ENCODE data around the gene OR10G8.
"Not testable (repeated sequence)": the region's sequence is repeated elsewhere in the genome, so short reads cannot be mapped to it uniquely, and the experiment has no call there.

The OR10G8 gene, protein sequence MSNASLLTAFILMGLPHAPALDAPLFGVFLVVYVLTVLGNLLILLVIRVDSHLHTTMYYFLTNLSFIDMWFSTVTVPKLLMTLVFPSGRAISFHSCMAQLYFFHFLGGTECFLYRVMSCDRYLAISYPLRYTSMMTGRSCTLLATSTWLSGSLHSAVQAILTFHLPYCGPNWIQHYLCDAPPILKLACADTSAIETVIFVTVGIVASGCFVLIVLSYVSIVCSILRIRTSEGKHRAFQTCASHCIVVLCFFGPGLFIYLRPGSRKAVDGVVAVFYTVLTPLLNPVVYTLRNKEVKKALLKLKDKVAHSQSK

DNA sequence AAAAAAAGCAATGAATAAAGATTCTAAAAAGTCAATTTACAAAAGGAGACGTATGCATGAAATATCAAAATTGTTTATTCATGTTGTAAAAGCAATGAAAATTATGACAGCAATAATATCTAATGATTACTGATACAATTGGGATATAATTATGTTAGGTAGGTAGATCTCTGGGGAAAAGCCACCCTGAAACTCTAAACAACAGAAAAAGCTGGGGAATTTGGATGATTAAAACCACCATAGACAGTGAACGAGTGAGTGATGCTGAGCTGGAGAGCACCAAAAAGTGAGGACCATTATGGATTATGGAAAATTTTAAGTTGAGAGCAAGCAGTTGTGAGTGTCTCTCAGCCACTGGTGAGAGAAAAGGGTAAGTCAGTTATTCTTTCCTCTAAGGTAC is at the start of gene OR10G8:
Gene OR10G8 (plus strand): TSS at position 301 of the 400 bp plus-strand sequence. CDS start 2,825 bp downstream, outside the sequence.
- no peak for DNase-seq

DNA sequence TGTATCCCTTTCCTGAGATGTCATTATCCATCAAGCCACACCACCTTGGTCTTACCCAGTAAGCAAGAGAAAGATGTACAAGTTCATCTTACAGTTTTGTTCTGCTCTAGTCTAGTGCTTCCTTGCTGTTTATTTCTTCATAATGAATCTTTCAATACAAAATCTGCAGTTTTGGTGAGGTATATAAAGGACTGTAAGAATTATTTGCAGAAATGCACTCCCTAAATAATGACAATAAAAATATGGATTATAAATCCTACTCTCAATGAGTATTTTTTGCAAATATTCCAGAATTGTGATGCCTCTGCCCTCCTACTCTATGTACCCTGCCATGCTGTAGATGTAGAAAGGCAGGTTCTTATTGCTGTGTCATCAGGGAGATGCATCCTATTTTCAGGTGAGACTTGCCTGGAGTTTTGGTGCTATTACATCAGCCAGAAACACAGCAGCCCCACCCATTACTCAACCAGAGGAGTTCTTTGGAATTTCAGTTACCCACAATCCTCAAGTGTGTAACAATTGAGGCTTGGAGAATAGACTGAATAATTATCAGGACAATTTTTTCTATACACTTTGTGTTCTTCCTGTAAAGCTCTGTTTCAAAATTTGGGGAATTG is 48.8 kb upstream of the OR10G8 start, which contains the start of gene OR10S1:
Gene OR10S1 (minus strand): TSS at position 51 of the 617 bp plus-strand sequence. CDS start 117 bp downstream, outside the sequence.
- DNase-seq, result no peak

DNA sequence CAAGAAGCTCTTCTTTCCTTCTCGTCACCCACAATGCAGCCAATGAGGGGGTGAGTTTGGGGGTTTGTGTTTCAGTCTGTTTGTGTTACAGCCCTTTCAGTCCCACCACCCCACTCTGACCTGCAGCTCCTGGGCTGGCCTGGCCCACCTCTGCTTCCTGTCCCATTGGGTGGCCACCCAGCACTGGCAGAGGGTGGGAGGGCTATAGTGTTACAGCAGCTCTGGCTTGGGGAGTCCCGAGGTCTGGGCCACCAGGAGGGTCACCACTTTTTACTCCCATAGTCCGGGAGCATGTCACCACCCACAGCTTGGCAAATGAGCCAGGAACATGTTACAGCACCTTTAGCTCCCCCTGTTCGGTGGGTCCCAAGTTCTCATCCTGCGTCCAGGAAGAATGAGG is 47.3 kb upstream of the OR10G8 start:
- DNase-seq, result no peak

DNA sequence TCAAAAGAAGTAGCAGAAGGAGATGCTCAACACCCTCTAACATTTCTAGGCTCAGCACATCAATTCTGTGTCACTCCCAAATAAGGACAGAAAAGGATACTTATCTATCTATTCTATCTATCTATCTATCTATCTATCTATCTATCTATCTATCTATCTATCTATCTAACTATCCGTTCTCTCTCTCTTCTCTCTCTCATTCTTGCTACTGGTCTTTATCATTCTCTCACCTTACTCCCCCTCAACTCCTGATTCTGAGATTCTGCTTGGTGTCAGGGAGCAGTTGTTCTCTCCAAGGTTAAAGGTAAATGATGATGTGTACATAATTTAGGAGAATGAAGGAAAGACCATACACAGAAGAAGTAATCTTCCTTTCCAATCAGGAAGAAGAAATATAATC is 31.5 kb upstream of the OR10G8 start, which contains the start of gene OR10G6:
Gene OR10G6 (minus strand): TSS at position 43 of the 400 bp plus-strand sequence. CDS start 0 bp downstream, at position 43.
- DNase-seq, result no peak

DNA sequence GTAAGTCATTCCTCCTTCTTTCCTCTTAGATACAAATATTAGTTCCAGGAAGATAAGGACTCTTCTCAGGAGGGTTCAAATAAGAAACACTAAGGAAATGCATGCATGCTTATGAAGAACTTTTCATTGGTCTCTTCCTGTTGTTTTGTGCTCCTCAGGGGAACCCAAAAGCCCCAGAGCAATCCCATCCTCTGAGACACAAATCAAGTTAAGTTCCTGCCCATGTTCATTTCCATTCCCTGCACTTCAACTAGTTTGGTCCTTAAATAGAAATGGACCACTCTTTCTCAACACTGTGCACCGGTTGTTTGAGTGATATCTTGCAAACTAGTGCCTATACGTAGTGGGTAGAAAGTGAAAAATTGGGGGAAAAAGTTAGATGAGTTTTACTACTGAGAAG is 13.9 kb upstream of the OR10G8 start, which contains the start of gene OR10G4:
Gene OR10G4 (plus strand): TSS at position 301 of the 400 bp plus-strand sequence. CDS start 2,578 bp downstream, outside the sequence.
- DNase-seq, result no peak

DNA sequence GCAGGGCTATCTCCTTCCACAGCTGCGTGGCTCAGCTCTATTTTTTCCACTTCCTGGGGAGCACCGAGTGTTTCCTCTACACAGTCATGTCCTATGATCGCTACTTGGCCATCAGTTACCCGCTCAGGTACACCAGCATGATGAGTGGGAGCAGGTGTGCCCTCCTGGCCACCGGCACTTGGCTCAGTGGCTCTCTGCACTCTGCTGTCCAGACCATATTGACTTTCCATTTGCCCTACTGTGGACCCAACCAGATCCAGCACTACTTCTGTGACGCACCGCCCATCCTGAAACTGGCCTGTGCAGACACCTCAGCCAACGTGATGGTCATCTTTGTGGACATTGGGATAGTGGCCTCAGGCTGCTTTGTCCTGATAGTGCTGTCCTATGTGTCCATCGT is 10.8 kb upstream of the OR10G8 start:
- not testable (repeated sequence) for DNase-seq

DNA sequence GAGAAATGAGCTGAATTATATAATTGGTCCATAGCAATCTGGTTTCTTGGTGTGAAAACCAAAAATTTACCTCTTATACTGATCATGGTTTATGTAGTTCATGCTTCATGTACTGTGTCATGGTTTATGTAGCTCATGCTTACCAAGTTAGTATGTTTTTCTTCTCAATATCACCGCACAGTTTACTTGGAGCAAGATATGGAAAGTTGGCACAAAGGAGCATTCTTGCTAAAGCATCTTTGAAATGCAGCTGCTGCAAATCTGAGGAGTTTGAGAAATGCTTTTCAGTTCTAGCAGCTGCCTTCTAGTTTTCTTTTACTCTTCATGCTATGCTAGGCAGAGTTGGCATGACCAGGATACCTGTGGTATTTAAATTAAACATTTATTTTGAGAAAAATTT is 10.1 kb downstream of the OR10G8 start:
- no peak for DNase-seq

DNA sequence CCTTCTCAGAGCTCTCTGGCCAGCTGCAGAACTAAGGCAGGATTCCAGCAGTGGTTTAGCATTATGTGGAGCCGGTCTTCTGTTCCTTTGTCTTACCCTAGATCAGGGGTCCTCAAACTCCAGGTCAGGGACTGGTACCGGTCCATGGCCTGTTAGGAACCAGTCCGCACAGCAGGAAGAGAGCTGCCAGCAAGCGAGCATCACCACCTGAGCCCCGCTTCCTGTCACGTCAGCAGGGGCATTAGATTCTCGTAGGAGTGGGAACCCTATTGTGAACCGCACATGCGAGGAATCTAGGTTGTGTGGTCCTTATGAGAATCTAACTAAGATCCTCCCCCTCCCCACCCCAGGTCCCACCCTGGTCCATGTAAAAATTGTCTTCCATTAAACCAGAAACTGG is 13.0 kb downstream of the OR10G8 start:
- DNase-seq, result no peak

DNA sequence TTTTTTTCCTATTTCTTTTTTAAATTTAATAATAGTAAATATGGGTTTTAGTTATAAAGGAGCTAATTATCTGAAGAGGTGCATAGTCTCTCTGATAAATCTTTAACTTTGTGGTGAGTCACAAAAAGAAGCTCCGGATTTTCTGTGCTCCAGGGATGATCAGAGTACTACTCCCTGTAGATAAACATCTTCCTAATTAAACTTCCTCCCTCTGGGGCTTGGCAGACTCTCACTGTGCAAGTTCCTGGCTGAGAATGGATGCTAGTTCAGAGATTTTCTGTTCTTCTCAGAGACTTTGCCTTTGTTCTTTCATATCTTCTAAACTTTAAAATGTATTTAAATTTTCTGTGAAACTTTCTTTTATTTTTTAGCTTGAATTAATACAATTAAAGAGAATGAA is 14.7 kb downstream of the OR10G8 start, which contains the start of gene OR10G7:
Gene OR10G7 (minus strand): TSS at position 72 of the 400 bp plus-strand sequence. CDS start 2,324 bp downstream, outside the sequence.
- DNase-seq, result no peak

DNA sequence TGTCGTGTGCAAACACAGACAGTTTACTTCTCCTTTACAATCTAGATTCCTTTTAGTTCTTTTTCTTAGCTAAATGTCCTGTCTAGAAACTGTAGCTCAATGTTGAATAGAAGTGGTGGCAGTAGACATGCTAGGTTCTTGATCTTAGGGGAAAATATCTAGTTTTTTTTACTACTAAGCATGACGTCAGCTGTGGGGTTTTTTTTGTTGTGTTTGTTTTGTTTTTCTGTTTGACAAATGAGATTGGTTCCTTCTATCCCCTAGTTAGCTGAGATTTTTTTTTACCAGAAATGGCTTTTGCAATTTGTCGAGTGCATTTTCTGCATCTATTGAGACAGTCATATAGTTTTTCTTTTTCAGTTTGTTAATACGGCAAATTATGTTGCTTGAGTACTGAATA is 16.8 kb downstream of the OR10G8 start:
- no peak for DNase-seq

DNA sequence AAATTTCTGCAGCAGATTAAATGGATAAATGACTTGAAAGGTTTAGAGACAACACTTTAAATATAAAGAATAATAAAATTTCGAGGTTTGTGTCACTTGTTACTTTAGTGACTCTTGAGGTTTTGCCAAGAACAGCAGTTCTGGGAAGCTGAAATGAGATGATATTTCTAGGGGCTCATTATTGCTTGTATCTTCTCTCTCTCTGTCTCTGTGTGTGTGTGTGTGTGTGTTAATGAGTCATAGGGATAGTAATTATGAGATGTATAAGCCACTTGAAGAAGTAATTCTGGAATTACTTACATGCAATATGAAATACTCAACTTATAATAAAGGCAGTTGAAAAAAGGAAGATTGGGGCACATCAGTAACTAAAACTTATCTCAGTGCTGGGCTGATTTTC is 24.1 kb downstream of the OR10G8 start:
- no peak for DNase-seq

DNA sequence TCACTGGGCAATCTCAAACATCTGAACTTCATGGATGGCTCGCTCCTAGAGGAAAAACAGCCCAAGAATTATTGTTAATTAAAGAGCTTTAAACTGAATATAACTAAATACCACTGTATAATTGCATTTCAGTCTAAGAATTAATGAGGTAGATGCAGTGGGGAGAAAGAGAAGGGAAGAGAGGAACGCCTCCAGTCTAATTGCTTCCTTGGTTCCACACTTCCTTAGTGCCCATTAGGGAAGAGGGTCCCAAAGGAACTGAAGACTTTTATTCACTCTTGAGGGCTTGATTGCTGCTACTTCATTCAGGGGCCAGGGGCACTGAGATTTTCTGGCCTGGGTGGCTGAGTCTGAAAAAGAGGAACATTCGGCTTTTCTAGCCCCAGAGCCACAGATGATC is 26.4 kb downstream of the OR10G8 start:
- no peak for DNase-seq

DNA sequence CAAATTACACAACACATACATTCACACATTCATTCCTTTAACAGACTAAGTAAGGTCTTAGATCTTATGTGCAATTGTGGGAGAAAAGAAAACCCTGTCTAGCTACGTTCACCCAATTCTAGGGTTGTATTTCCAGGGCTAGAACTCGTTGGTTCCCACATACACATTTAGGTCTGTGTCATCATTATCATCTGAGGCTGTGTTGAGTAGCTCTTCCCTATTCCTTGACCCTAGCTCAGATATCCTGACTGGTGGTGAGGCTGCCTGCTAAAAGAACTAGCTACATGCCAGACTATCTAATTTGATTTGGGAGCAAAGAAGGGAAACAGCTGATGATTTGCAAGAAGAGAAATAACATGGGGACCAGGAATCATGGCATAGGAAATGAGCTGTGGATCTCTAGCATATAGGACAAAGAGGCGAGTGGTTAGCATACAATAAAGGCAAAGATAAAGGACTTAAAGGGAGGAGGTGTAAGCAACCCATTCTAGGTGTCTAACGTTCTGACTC is 42.1 kb downstream of the OR10G8 start:
- no peak for DNase-seq

DNA sequence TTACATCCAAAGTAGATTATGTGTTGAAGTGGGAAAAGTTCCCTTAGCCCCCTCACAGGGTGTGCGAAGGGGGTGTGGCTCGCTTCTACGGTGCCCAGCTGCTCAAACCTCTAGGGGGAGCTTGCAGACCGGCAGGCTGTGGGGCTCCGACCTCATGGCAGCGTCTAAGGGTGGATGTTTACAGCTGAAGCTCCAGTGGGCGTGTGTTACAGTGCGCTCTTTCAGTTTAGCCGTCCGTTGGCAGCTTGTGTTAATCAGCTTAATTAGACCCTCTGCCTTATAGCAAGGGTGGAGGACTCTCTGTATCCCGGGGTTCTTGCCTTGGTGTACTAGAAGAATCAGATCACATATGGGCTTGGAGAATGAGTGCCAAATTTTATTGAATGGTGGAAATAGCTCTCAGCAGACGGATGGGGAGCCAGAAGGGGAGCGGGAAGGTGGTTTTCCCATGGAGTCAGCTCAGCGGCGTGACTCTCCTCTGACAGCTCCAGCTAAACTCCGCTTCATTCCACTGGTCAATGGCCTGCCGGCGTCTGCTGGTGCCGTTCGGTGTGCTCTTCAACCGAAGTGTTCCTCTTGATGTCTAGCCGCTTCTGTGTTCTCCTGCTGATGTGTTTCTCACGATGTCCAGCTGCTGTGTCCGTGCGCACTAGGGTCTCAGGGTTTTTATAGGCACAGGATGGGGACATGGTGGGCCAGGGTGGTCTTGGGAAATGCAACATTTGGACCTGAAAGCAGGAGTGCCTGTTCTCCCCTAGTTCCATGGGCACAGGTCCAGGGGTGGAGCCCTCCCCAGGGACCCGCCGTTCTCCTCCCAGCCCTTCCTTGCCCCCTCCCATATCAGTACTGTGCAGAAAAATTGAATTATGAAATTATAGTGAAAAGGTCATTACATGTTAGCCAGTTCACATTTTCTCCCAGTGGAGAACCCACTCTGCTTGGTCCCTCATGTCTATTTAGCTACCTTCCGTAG is 43.1 kb downstream of the OR10G8 start:
- peak; percentile 14 for DNase-seq

DNA sequence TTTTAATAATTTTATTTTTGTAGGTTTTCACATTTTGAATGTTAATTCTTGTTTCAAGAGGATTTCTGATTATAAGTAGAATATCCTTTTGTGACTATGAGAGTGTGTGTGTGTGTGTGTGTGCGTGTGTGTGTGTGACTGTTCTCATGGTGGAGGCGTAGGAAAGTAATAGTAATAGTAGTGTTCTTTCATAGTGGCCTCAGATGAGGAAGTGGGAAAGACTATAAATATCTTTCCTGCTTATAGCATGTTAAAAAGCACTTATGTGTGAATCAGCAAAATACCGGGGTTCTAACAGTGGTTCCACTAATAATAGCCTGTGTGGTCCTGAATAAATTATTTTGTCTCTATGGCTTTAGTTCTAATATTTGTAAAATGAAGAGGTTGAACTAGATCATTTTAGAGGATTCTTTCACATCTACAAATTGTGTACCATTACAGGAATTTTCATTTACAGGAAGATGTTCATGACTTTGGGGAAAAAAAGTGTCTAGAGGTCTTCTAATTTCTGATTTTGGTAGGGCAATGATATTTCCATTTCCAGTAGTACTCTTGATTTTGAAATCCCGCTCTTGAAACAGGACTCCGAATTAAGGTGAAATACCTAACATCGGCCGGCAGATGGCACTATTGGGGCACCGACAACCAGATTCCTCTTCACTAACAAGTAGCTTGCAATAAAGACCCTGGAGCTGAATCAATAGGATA is 44.5 kb downstream of the OR10G8 start:
- peak; percentile 60 for DNase-seq

DNA sequence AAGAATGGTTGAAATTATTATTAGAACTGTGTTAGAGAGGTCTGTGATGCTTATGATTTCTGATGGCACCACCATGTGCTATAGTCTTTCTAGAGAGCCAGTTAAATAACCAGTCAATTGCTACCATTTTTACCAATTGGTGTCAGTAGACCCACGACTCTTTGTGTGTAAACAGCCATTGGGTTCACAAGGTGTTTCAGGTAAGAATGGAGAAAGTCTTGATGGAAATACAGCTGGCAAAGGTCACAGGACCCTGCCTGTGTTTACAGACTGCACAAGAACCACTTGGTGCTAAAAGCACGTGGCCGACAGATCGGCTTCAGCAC is 45.0 kb downstream of the OR10G8 start:
- DNase-seq, result no peak

DNA sequence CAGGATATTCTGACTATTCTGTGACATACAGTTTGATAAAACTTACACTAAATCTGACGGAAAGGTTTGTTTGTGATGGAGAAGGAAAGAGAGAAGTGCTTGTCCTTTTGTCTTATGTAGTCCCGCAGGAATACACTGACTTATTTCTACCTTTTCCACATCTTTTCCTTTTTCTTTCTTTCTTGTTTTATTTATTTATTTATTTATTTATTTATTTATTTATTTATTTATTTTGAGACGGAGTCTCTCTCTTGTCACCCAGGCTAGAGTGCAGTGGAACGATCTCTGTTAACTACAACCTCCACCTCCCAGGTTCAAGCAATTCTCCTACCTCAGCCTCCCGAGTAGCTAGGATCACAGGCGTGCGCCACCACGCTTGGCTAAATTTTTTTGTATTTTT is 45.5 kb downstream of the OR10G8 start:
- no peak for DNase-seq

DNA sequence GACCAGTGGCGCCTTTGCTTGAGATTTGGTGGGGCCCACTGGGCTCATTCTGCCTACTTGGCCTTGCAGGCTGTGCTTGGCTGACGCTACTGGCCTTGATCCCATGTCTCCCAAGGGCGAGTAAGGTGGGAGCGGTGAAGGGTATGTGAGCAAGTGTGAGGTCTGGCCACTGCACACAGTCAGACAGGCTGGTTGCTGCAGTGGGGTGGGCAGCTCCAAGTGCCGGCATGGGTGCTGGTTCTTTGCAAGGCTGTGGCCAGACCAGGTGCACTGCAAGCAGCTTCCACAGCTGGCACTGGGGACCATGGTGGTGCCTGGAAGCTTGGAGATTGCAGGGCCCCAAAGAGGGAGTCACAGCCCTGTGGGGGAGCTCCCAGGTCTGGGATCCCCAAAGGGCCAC is 48.0 kb downstream of the OR10G8 start:
- DNase-seq, result no peak

DNA sequence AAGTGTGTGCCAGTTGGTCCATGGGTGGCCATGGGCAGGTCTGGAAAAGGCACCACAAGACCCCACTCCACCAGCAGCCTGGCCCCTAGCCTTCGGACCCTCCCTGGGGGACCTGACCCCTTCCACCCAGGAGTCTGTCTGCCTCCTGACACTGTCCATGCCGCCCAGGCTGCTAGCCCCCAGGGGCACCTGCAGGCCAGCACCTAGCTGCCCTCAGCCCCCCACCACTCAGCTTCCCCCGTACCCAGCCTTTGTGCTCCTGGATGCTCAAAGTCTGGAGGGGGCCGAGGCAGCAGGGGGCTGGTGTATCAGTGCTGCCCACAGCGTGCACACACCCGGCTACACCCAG is 48.9 kb downstream of the OR10G8 start:
- no peak for DNase-seq

DNA sequence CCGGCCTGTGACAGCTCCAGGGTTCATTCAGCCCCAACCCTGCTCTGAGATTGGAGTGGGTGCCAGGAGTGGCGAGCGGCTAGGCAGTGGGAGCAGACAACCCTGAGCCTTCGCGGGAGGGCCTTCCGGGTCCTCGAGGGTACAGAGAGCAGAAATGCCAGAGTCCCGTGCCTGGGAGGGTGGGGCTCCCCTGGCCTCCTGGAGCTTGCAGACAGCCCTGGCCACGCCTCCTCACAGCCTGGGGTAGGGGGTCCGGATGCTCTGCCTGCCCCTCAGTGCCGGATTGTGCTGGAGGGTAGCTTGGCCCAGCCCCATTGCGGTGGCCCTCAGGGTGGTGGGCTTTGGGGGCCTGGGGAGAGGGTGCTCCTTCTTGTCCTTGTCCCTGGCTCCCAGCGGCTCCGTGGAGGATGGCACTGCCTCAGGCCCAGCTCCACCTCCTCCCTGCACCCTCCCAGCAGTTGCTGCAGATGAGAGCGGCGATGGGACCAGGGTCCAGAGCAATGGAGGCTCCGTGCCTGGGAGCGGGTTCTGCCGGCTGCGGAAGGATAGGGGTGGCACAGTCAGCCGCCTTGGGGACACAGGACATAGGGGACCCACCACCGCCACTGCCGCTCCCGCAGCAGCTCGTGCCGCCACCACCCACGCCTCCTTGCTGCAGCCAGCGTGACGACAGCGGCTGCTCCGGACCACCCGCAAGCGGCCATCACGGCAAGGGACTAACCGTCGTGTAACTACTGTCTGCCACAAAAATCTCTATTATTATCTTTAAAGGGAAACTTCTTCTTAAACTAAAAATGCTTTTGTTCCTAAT is 49.4 kb downstream of the OR10G8 start:
- no peak for DNase-seq

DNA sequence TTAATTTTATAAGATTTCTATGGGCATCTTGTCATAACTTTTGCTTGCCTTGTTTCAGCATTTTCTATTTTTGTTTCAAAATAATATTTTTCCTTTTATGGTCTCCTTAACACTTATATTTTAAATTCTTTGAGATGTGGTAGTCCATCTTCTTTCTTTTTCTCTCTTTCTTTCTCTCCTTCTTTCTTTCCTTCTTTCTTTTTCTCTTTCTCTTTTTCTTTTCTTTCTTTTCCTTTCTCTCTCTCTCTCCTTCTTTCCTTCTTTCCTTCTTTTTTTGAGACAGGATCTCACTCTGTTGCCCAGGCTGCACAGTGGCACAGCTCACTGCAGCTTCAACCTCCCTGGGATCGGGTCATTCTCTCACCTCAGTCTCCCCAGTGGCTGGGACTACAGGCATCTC is 50.7 kb downstream of the OR10G8 start:
- DNase-seq, result no peak
